Jurkat, Clone E6-1 (cell line): ENCODE results near the gene NCOA5.

Source experiments
- DNase-seq: peaks from one replicate; pipeline ENCODE4 v3.0.0-alpha.2; 2011; ENCODE audit warnings: low read depth, low spot score
- H3K4me3 ChIP-seq: 2 replicates; pipeline ENCODE4 v1.5.1; 2011; ENCODE audit warnings: mild to moderate bottlenecking, low read length, control low read depth, moderate library complexity

The NCOA5 gene

DNA sequence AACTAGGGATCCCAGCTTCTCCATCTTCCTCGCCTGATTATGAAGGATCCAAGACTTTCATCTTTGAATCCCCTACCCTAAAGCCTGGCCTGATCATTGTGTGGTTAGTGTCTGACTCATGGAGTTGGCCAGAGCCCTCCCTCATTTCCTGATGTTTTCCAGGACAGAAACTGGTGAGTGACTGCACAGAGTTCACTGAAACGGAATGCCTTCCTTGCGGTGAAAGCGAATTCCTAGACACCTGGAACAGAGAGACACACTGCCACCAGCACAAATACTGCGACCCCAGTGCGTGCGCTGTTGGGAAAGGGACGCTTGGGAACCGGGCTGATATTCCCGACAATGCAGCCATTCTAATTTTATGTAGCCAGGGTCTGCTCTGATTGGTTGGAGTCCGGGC, 32.3 kb upstream of the NCOA5 start:
- no peak overlapping the region for H3K4me3 ChIP-seq
- no peak for DNase-seq

DNA sequence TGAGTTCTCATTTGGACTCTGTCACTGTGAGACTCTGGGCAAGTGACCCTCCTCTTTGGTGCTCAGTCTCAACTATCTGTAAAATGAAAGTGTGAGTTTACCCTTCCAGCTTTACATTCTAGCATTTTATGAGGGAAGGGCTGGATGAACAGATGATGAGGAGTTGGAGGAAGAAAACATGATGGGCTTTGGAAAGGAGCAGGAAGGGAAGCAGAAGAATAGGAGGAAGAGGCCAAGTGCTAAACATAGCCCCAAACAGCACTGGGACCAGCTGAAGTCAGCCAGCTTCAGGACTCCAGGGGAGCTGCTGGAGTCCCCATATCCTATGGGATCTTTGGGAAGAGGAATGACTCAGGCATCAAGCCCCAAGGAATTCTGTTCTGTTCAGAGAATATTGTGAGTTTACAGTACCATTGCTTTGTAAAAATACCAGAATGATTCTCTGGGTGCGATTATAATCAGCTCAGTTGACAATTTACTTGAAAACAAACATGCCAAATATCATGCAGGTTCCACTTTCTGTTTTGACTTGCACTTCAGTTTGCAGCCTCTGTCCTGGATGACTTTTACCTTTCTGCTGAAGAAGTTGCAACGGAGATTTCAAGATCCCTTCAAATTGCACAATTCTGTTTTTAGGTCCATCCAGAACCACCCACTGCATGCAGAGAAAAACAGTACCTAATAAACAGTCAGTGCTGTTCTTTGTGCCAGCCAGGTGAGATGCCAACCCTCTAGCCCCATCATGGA, 31.6 kb upstream of the NCOA5 start:
- H3K4me3 ChIP-seq: no peak overlapping the region
- DNase-seq: no peak

DNA sequence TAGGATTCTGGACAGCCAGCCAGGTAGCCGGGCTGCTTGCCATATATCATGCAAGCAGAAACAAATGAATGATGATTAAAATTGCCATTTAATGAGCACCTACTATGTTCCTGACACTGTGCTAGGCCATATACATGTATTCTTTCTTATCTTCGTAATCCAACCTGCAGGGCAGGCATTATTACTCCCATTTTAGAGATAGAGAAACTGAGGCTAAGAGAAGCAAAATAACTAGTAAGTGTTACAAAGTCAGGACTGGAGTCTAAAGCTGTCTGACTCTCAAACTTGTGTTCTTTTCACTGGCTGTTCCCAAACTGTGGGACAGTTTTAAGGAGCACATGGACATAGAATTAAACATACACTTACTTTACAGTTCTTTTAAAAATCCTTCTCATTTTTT, 30.4 kb upstream of the NCOA5 start:
- DNase-seq: no peak
- no peak overlapping the region for H3K4me3 ChIP-seq

DNA sequence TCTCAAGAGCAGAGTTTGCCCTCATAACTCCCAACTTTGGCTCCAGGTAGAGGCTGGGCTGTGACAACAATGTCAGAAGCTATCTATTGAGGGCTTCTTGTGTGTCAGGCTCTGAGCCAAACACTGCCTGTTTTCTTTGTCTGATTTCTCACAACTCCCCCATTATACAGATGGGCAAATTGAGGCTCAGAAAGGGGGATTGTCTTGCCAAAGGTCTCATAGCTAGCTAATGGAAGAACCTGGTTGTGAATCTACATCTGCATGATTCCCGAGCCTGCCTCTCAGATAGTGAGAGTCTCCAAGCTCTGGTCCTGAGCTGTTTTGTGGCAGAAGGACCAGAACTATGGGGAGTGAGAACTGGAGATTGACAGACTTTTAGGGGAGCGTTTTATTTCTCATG, 29.8 kb upstream of the NCOA5 start:
- no peak for DNase-seq
- no peak overlapping the region for H3K4me3 ChIP-seq

DNA sequence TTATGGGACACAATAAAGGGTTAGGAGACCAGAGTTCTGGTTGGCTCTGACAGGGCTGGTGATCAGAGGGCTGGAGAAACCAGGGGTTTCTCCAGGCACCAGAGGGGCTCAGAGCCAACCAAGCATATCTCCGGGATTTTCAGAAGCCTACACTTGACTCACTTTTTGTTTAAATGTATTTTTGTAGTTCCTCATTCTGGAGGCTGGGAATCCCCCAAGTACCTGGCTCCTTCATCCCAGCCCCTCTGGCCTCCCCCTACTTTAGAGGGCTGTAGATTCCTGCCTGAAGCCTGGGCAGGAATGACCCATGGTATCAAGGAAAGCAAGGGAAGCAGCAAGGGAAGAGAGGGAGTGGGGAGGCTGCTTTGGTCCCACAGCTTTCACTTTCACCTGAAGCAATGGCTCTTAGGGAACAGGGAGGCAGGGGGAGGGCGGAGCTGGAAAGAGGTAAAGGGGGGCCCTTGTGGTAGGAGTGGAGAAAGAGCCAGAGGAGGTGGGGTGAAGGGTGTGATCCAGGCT, 29.3 kb upstream of the NCOA5 start:
- H3K4me3 ChIP-seq: no peak overlapping the region
- DNase-seq: no peak

DNA sequence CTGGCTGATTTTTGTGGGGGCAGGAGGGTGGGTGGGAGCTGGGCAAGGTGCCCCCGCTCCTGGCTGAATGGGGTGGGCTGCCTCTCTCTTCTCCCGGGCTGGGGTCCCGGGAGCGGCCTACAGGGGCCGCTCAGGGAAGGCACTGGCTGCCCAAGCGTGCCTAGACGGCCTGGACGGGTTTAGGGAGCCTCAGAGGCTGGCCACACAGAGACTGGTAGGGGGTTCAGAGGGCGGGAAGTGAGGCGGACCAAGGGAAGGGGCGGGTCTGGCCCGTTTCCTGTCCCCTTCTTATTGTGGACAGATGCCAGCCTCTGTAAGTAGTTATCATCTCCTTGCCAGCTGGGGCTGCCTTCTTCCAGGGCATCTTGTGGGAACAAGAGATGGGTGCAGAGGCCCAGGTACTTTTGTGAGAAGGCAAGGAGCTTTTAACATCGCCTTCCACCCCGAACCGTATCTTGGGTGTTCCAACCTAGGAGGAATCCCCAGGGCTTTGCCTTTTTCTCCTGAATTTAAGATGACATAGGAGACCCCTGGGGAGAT, 28.8 kb upstream of the NCOA5 start:
- no peak overlapping the region for H3K4me3 ChIP-seq
- DNase-seq: no peak

DNA sequence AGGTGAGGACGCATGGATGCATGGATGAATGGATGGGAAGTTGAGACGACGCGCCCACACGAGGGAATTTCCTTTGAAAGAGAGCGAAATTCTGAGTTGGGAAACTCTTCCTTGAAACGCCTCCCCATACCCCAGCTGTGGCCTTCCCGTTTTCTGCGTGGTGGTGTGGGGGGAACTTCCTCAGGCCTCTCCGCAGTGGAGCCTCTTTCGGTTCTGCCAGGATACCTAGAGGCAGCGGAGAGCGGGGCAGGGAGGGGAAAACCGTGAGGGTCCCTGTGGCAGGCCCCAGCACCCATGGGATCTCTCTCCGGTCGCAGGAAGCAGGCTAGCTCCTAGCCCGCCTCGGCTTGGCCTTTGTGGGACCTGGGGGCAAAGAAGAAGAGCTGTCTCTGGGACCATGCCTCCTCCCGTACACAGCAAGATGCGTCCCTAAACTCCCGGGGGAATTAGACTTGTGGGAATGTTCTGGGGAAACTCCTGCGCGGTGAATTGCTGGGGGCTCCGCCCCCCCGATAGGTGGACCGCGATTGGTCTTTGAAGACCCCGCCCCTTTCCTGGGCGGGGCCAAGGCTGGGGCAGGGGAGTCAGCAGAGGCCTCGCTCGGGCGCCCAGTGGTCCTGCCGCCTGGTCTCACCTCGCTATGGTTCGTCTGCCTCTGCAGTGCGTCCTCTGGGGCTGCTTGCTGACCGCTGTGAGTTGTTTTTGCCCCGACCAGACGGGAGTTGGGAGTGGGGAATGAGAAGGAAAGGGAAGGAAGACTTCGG, 28.1 kb upstream of the NCOA5 start, which contains the start of gene CD40:
CD40 (plus strand) TSS at position 611 of the 764 bp plus-strand sequence; CDS start at position 641, 30 bp downstream.
- no peak for DNase-seq
- no peak within 1 kb of the TSS for H3K4me3 ChIP-seq

DNA sequence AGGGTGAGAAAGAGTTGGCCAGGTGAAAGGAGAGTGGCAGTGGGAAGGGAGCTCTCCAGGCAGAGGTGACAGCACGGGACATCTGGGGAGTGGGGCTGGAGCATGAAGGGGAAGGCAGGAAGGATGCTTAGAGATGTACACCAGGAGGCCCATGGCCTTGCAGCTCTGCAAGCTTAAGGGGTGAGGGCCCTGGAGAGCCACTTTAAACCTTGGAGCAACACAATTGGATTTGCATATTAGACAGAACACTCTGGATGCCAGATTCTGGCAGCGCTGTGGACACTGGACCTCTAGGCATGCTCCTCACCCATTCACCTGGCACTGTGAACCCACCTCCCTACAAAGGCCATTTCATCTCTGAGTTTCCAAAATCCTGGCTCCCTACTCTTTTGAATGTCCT, 24.7 kb upstream of the NCOA5 start:
- no peak overlapping the region for H3K4me3 ChIP-seq
- DNase-seq: no peak

DNA sequence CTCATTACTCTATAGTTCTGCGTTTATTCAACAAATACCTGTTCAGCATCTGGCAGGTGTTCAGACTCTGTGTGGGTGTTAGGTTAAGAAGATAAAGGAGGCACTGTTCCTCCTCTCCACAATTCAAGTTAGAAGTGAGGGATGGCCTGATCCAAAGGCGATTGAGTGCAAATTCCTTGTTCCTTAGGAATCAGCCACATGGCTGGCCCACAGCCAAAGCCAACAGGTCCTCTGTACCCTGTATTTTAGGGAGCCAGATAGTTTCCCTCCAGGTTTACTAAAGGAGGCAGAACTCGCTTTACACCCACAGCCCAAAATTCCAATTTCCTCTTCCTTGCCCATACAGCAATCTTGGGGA, 23.3 kb upstream of the NCOA5 start:
- no peak overlapping the region for H3K4me3 ChIP-seq
- DNase-seq: no peak

DNA sequence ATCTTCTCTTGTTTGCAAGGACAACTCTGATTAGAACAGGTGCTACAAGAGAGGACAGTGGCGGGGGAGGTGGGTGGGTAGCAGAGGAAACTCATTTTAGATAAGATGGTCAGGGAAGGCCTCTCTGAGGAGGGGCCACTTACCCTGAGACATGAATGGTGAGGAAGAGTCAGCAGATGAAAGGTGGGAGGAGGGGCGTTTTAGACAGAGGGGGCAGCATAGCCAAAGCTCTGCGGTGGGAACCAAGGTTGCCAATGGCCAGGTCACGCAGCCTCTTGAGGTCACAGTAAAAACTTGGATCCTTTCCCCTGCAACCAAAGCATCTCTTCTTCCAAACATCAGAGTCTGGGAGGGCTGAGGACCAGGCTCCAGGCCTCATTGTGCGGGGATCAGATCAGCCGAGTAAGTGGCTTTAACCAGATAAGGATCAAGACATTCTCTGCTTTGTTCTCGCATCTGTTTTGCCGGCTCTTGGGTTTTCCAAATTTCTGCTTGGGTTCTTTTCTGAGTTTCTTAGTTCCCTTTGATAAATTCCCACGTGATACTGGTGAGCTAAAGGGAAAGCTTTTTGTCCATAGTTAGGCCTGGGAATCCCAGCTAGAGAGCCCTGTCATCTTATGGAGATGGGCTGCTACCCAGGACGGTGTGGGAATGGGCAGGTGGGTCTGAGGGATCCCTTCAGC, 22.8 kb upstream of the NCOA5 start:
- no peak for DNase-seq
- H3K4me3 ChIP-seq: no peak overlapping the region

DNA sequence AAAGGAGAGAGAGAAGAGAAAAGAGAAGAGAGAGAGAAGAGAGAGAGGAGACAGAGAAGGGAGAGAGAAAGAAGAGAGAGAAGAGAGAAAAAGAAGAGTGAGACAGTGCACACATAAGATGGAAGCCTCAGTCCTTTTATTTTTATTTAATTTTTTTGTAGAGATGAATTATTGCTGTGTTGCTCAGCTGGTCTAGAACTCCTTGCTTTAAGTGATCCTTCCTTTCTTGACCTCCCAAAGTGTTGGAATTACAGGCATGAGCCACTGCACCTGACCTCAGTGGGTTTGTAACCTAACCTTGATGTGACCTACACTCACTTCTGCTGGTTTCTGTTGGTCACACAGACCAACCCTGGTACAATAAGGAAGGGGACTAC, 22.1 kb upstream of the NCOA5 start:
- no peak for DNase-seq
- no peak overlapping the region for H3K4me3 ChIP-seq

DNA sequence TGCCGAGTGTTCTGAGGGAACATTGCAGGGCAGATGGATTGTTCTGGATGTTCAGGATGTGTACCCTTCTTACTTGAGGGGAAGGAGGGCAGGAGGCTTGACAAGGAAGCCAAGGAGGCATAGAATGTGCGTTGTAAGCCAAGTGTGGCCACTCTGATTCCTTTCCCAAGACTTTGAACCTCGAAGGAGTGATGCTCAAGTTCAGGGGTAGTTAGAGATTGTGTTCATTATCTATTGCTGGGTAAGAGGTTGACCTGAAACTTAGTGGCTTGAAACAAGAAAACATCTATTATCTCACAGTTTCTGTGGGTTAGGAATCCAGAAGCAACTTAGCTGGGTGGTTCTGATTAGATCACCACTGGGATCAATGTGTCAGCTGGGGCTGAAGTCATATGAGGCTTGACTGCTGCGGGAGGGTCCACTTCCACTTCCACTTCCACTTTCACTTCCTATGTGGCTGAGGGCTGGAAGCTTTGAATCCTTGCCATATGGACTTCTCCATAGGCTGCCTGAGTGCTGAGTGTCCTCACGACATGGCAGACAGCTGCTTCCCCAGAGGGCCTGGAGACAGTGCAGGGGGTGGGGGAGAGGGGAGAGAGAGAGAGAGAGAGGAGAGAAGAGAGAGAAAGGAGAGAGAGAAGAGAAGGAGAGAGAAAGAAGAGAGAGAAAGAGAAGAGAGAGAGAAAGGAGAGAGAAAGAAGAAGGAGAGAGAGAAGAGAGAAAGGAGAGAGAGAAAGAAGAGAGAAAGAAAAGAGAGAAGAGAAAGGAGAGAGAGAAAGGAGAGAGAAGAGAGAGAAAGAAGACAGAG, 21.5 kb upstream of the NCOA5 start:
- H3K4me3 ChIP-seq: no peak overlapping the region
- no peak for DNase-seq

DNA sequence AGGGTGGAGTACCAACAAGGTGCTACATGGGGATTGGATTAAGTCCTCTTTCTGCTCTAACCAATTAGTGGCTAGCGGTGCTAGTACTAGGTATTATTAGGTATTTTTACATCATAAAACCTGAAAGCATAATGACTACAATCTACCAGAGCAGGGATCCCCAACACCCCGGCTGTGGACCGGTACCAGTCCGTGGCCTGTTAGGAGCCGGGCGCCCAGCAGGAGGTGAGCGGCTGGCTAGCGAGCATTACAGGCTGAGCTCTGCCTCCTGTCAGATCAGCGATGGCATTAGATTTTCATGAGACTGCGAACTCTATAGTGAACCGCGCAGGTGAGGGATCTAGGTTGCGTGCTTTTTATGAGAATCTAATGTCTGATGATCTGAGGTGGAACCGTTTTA, 19.2 kb upstream of the NCOA5 start:
- no peak for DNase-seq
- H3K4me3 ChIP-seq: no peak overlapping the region

DNA sequence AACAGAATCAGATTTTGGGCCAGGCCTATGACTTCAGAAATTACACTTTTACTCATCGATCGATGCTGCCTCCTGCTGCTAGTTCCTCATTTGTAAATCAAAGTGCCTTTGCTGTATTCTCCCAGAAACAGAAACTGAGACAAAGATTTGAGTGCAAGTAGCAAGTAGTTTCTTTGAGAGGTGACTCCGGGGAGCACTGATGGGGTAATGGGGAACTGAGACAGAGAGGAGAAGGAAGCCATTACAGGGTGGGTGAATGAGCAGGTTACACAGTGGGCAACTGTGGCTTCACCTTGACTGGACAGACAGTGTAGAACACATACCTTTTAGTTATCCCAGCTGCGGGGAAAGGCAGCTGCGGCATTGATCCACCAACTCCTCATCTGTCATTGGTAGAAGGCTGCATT, 18.7 kb upstream of the NCOA5 start:
- DNase-seq: no peak
- no peak overlapping the region for H3K4me3 ChIP-seq

DNA sequence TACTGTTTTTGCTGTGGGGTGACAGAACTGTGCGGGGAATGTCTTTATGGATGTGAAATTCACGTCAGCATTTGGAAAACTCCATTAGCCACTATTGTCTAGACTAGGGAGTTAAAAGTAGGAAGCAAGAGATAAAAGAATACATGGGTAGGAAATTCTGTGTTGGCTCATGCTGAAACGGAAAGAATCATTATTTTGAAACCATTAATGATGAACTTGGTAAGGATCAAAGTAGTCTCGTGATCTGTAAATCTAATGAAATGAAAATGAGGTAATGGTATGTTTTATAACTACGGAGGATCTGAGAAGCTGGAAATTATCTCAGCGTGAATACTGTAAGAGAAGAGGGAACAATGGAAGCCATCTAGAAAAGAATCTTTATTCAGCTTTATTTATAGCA, 17.3 kb upstream of the NCOA5 start:
- H3K4me3 ChIP-seq: no peak overlapping the region
- DNase-seq: no peak

DNA sequence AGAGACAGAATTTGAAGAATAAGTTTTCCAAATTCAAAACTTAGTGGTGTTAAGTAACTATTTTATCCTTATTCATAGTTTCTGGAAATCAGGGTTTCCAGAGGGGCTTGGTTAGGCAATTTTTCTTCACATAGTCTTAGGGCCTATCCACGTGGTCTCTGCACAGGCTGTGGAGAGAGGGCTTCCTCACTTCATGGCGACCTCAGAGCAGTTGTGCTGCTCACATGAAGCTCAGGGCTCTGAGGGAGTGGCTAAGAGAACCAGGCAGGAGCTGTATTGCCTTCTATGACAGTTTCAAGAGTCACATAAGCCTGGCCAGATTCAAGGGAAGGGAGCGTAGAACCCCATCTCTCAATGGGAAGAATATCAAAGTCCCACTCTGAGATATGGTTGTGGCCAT, 14.5 kb upstream of the NCOA5 start:
- DNase-seq: no peak
- H3K4me3 ChIP-seq: no peak overlapping the region

DNA sequence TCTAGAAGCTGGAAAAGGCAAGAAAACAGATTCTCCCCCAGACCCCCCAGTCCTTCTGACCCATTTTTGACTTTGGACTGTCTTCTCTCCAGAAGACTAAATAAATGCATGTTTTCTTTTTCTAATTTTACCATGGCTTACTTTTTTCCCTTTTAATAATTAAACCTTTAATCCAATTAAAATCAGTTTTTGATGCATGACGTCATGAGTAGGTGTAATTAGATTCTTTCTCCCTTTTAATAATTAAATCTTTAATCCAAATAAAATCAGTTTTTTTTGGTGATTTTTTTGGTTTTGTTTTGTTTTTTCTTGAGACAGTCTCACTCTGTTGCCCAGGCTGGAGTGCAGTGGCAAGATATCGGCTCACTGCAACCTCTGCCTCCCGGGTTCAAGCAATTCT, 13.2 kb upstream of the NCOA5 start:
- no peak for DNase-seq
- H3K4me3 ChIP-seq: no peak overlapping the region

DNA sequence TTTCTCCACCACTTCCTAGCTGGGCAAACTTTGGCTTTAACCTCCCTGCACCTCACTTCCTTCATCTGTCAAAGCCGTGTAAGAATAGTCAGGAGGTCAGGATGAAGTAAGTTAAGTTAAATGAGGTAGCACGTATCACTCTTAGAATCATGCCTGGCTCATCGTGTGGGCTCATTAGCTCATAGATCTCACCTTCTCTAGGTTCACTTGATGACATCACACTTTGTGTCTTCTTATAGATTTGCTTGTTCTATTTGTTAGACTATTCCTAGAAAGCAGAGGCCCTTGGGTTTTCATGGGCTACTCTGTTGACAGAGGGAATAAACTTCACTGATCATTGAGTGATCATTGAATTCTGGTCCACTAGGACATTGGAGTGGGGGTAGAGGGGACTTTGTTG, 12.2 kb upstream of the NCOA5 start:
- no peak for DNase-seq
- H3K4me3 ChIP-seq: no peak overlapping the region

DNA sequence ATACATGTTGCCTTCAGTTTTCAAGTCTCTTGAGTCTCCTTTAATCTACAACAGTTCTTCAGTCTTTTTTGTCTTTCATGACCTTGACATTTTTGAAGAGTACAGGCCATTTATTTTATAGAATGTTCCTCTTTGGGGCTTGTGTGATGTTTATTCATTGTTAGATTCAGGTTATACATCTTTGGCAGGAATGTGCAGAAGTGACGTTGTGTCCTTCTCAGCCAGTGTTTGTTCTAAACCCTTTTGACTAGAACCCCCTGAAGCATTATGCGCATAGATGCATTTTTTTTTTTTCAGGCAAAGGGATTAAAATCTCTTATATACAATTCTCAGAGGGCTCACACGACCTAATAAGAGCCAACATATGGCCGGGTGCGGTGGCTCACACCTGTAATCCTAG, 11.2 kb upstream of the NCOA5 start:
- no peak overlapping the region for H3K4me3 ChIP-seq
- DNase-seq: no peak
